Iris pigment epithelial cell (primary cell): Measurements from ENCODE around the gene NSG1.

Experiments
- DNase-seq: peaks from one replicate; pipeline ENCODE4 v3.0.0-alpha.2; 2011; ENCODE audit warnings: low read depth

The NSG1 gene

DNA sequence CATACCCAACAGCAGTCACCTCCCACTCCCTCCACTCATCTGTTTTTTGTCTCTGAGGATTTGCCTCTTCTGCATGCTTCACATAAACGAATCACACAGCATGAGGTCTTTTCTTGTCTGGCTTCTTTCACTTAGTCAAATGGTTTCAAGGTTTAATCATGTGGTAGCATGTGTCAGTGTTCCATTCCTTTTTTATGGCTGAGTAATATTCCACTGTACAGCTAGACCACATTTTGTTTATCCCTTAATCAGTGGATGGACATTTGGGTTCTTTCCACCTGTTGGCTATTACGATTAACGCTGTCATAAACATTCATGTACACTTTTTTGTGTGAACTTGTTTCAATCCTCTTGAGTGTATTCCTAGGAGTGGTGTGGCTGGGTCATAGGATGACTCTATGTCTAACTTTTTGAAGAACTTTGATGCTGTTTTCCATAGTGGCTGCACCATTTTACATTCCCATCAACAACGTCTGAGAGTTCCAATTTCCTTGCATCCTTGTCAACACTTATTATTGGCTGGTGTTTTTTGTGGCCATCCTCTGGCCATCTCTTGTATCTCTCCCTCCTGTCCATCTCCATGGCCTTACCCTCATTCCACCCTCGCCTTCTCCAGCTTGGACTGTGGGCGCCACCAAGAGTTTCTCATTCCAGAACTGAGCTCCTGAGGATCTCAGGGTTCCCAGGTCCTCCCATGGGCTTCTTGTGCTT, 12.4 kb upstream of the NSG1 start:
- no peak for DNase-seq

DNA sequence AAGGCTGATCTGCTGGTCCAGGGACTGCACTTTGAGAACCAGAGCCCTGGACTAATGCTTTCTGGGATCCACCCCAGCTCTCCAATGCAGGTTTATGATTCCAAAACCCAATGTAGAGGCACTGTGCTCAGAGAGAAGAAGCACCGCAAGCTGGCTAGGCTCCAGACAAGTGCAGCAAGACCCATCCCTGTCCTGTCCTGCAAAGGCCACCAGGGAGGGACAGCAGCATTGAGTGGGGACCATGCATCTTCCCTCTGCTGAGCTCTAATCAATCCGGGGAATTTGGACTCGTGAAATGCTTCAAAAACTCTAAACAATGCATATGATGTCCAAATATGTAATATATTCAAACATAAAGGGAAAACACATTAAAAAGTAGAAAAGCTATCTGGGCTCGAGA, 10.8 kb upstream of the NSG1 start:
- no peak for DNase-seq

DNA sequence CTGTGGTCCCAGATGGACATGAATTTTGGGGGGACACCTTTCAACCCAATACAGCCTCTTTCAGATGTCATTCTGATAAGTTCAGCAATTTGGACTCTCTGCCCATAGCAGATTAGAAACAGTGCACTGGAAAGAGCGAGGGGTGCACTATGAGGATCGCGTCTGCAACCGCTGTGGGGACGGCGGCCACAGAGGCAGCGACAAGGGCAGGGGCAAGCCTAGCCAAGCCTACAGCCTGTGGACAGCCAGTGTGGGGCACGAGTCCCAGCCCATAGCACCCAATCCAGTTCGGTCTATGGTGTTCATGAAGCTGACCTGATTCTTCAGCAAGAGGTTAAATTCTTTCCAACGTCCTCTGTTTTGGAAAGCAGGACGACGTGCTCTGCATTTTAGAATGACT, 9.7 kb upstream of the NSG1 start:
- no peak for DNase-seq

DNA sequence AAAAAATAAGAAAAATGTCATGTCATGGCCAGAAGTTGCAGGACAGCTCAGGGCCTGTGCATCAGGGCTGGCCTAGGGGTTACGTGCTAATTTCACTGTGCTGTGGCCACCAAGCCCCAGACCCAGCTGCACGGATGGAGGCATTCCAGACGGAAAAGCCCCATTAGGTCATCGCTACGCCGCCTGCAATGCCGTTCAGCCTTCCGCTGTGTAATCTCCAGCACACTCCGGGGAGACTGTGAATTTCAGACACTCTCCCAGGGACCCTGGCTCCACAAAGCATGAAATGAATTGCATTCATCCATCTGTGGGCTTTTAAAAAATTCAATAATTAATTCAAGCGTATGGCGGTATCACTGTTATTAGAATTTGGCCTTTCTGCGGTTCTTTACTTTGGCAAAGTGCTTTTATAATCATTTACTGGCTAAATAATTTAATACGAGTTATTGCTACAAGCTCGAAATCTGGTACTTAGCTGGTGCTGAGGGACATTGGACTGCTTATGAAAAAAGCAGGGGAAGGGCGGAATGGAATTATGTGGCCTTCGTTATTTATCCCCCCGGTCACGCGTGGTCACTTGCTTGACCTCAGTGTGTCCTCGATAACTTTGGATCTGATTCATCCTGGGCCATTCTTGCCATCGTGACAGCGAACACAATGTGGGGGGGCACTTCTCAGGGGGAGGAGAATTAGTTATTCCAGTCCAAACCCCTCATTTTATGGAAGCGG, 9.0 kb upstream of the NSG1 start:
- no peak for DNase-seq

DNA sequence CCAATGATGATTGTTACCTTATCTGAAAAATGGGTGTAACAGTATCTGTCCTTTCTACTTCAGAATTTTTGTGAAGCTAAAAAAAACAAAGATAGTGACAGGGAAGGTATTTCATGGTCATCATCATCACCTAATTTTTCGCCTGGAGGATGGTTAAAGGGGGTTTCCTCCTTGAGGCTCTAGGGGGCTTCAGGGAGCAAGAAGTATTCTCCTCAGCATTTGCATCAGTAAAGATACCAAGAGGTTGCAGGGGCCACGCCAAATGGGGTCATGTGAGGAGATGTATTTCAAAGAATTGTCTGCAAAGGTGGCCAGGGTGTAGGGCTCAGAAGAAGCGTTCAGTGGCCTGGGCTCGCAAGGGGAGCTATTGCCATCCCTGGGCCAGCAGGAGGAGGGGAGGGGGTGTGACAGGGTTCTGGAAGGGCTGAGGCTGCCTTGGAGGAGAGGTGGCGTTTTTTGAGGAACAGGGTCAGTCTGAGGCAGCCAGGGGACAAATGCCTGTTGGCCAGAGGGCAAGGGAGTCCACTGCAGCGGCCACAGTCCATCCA, 7.3 kb upstream of the NSG1 start:
- DNase-seq, result no peak

DNA sequence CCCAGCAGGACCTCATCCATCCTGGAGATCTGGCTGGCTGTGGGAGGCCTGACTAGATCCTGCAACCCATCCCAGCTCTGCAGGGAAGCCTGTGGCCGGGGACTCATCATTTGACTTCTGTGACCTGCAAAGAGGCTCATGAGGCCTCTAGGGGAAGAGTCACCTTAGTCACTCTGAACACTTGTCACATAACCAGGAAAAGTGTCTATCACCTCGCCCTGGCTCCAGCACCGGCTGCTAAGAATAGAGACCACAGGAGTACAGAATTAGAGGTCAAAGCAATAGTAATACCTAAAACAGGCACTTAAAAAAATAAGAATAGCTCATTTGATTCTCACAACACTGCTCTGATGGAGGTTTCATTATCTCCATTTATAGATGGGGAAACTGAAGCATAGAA, 3.8 kb upstream of the NSG1 start:
- no peak for DNase-seq

DNA sequence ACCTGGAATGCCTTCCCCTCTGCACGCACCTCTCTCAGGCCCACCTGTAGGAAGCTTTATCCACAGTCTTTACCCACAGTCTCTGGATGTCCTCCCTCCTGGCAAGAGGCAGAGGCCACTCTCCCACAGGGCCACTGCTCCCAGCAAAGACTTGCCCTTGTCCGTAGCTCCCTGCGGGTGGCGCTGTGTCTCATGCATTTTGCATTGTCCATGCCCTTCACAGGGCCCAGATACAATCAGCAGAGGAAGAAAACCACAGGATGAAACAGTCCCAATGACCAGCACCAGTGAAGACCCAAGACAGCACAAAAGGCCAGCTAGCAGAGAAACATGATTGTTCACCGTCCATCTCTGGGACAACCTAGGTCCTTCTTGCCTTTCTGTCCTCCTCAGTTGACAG, 2.1 kb upstream of the NSG1 start:
- DNase-seq, result peak; percentile 27

DNA sequence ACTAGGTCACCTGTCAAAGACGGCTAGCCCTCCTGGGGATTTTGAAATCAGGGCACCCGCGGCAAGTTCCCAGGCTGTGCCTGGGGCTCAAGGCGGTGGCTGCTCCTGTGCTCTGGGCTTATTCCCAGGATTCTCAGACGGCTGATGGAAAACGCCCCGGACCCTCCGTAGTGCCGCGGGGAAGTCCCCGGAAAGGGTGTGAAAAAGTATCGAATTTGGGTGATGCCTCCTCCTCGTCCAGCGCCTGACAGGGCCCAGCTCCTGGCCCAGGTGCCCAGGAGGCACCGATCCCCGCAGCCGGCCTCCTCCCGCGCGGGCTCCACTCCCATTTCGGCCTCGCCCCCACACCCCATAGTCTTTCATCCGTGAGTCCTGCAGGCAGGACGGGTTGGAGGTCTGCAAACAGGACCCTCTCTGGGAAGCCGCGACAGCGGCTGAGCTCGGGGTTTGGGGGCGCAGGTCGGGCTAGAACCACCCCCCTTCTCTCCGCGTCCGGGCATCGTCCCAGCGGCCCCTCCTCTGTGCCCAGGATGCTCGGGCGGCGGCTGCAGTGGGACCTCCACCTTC, 1.1 kb upstream of the NSG1 start:
- no peak for DNase-seq

DNA sequence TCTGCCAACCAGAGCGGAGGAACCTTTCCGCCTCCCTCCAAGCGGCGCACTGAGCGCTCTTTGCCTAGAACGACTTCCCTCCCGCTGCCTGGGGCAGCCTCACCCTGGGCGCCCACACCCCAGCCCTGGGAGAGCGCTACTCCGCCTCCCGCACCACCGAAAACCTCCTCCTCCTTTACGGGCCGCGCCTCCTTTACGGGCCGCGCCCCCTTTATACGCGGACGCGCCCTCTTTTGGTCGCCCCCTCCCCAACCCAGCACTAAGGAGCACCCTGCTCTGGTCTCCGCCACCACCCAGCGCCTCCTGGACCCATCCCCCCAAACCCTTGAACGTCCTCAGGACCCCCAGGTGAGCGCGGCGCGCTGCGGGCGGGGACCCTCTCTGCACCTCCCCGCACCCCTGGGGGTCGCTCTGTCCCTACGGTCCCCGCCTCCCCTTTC, 586 bp upstream of the NSG1 start:
- DNase-seq, result no peak

DNA sequence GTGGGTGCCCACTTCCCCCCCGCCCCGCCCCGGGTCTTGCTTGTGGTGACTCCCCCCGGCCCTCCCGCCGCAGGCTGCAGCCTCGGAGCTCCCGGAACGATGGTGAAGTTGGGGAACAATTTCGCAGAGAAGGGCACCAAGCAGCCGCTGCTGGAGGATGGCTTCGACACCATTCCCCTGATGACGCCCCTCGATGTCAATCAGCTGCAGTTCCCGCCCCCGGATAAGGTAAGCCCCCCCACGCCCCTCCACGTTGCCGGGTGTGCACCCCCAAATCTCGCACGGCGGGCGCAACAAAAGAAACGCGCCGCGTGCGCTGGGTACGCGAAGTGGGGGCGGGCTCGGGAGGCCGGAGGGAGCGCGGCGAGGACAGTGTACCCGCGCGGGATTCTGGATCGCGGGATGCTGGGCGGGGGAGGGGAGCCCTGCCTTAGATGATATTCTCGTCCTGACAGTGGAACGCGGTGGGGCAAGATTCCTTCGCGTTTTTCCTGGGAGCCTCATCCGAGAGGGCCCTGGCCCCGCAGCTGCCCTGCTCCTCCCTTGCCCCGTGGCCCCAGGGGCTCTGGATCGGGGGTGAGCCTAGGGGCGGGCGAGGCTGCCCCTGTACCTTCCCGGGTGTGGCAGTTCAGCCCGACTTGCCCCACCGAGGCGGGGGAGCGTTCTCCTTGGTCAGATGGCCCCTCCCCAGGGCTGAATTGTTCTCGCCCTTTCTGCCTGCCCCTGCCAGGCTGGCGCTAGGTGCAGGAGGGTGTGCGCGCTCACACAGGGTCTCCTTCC, 819 bp downstream of the NSG1 start:
- no peak for DNase-seq

DNA sequence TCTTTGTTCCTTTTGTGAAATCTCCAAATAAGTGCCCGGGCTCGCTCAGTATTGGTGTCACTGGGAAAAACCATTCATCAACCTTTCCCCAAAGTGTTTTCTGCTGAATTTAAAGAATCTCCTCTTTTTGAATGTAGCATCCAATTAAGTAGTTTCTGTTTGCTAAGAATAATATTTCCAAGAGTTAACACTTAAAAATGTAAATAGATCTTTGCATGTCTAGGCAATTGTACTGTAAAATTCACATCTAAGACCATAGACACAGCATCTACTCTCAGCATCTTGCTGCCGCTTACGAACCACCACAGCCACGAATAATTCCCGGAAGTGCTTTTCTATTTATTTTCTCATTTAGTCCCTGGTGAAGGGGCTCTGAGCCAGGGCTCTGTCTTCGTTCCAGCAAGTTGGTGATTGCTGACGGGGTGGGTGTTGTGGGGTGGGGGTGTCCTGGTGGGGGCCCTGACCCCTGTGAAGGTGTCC, 1.4 kb downstream of the NSG1 start:
- no peak for DNase-seq

DNA sequence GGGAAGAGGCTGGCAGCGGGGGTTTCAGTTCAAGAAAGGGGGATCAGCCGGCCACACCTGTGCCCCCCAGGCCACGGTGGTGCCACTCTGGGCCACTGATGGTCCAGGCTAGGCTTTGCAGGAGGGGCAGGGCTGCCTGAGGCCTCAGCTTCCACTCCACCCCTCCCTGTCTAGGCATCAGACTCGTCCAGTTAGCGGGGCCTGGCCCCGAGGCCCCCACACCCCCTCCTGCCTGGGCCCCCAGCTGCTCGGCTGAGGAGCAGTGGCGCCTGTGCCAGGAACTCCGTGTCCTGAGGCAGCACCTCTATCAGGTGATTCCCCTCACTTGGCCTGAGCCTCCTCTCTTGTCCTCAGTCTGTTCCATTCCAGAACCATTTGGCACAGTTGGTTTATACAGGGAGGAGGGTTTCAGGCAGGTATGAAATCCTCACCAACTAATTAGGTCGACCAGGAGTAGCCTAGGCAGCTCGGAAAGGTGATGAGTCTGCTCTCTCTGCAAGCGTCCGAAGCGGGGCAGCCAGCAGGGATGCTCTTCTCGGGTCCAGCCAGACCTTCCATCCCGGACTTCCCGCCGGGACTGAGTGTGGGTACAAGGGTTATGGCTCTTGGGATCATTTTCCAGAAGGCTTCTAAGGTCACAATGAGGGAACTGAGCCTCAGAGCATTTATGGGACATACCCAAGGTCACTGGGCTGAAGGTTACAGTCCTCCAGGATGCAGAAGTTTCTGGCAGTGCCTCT, 2.1 kb downstream of the NSG1 start:
- DNase-seq, result no peak

DNA sequence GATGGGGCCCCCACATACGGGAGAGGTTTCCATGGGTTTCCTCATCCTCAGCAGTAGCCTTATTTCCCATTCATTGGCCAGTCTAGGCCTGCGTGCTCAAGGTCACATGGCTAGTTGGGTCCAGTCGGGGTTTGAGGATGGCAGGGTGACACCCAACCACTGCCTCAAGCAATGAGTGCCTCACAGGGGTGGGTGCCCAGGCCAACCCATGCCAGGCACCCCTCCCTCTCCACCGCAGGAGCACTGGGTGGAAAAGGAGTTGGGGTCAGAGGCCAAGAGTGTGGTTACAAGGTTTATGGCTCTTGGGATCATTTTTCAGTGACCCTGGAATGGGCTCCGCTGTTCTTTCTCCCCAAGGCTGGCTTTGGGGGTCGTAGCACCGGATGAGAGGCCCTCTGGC, 3.1 kb downstream of the NSG1 start:
- DNase-seq, result no peak

DNA sequence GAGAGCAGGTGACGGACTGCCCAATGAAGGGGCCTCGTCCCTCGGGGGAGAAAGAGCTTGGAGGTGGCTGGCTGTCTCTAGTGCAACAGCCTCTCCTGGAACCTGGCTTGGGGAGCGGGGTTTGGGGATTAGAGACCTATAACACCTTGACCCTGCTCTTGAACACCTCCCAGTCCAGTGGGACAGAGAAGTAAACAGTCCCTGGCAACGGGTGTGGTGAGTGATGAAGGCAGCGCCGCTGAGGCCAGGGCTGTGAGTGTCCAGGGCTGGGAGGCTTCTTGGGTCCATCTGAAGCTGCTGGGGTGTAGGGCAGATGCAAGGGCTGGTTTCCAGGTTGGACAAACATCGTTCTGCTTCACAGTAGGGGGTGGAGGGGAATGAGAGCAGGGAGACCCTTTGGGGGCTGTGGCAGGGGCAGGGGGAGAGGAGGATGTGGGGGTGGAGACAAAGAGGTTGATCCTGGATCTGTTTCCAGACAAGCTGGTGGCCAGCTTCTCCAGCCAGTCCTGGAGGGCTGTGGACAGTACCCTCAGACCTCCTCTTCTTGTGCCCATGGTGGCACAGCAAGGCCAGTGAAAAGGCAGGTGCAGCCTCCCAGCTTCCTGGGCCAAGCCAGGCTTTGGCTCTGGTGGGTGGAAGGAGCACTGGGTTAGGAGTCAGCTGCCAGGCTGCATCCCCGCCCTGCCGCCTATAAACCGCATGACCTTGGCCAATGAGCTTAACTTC, 3.8 kb downstream of the NSG1 start:
- DNase-seq, result no peak

DNA sequence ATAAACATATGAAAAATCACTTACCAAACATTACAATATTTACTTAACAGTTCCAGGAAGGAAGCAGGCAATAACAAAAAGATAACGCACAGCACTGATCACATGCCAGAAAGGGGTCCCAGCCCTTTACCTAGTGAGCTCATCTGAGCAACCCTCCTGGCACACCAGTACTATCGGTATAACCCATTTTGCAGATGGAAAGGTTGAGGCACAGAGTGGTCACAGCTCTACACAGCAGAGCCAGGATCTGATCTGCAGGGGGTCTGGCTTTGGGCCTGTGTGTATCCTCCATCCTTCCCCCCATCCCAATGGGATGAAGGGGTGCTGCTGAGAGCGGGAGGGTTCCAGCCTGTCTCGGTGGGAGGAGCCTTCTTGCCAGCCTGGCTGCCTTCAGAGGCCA, 5.0 kb downstream of the NSG1 start:
- DNase-seq, result no peak

DNA sequence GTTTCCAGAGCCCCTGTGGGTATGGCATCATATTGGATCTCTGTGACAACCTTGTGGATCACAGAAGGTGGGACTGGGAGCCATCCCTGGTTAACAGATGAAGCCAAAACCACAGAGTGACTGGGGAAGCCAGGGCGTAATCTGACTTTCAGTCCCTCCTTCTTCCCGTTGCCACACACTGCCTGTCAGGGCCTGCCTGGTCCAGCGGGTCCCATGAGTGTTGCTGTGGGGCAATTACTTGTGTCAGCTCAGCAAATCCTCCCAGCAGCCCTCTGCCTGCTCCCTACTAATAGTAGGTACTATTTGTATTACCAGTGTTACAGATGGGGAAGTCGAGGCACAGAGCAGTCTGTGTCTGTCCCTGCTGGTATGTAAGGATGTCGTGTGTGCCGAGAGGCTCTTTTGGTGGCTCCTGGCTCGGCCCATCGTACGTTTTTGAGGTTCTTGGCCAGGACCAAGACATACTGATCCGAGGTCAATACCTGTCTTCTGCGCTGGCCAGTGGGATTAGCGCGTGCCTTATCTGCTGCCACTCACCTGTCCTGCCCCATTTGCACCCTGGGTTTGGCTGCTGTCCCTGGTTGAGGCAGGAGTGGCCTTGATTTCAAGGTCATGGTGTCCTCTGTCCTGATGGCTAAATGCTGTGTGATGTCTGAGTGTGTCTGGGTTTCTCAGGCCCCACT, 5.7 kb downstream of the NSG1 start:
- DNase-seq, result no peak

DNA sequence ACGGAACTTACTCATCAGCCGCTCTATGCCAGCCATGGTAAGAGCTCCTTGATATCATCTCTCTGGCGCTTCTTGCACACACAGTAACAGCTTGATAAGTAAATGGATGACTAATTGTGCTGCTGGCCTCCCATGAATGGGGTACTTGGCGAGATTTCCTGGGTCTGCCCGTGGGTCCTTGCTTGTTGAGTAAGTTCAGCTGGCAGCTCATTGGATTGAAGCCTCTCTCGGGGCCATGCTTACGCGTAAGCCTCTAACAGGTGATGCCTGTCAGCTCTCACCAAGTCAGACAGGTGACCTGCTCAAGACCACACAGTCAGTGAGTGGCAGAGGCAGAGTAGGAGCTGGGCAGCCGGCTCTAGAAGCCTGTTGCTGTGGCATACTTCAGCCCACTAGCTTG, 7.7 kb downstream of the NSG1 start:
- peak; percentile 28 for DNase-seq

DNA sequence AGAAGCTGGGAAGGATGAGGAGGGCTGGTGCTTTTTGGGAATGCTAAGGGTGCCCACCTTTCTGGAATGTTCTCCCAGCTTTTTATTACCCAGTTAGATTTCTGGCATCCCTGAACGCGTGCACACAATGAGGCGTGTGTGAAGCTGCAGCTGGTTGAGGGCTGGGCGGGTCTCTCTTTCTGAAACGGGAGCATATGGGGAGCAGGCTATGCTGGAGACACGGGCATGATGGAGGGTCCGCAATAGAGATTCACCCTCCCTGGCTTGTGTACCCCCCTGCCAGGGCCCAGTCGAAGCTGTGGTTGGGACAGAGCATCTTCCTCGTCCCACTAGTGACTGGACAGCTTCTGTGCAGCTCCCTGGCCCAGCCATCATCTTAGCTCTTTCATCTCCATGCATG, 8.5 kb downstream of the NSG1 start:
- no peak for DNase-seq

DNA sequence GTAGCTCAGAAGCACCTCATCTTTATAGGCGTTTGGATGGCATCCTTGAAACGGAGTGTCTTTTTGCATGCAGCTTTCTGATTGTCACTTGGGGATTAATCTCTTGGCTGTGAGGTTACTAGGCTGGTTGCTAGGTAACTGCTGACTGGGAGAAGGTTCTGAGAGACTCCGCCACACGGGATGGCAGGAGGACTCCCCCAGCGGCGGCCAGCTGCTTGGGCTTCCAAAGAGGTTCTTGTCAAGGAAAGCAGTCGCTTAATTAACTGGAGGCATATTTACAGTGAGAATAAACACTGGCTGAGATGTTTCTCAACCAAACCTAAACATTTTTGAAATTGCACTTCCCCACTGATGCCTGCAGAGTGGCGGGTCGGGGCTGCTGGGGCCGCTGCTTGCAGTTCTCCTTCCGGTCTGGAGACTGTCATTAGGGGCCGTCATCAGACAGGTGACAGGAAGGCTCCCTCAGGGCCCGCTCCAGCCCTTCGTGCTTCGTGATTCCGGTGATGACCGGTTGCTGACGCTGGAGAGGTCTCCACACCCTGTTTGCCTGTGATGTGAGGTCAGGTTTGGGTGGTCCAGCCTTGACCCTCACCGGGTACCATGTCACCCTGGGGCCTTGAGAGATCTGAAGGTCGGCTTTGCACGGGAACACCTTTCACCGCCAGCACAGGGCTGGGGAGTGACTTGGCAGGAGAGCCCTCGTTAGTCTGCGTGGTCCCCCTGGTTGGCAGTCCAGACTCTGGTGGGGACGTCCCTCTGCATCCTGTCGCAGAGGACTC, 9.1 kb downstream of the NSG1 start:
- DNase-seq, result peak; percentile 19
